H9 (cell line): ENCODE measurements around the gene PIK3CD. TPM values are rescaled to one million over a fixed set of nuclear protein-coding genes. Genes with fewer than 3 reads are reported as not detected.

Experiments used
- DNase-seq: peaks from one replicate; pipeline ENCODE4 v3.0.0-alpha.2; 2017
- H2AFZ ChIP-seq: one replicate; pipeline ENCODE4 v1.6.1; 2013; ENCODE audit warnings: mild to moderate bottlenecking, low read length, control low read depth, moderate library complexity
- H2AK5ac ChIP-seq: 2 replicates; pipeline ENCODE4 v1.6.1; 2013; ENCODE audit warnings: low read length, control low read depth, mixed read lengths; ENCODE audit not compliant: insufficient read length
- H2BK120ac ChIP-seq: one replicate; pipeline ENCODE4 v1.6.1; 2013; ENCODE audit warnings: low read depth, mild to moderate bottlenecking, low read length, control low read depth, inconsistent platforms; ENCODE audit not compliant: poor library complexity, severe bottlenecking
- H2BK12ac ChIP-seq: 2 replicates; pipeline ENCODE4 v1.6.1; 2013; ENCODE audit warnings: low read length, control low read depth, mixed read lengths, low read depth; ENCODE audit not compliant: insufficient read length
- H2BK15ac ChIP-seq: 2 replicates; pipeline ENCODE4 v1.6.1; 2013; ENCODE audit warnings: low read depth, low read length, control low read depth
- H2BK20ac ChIP-seq: one replicate; pipeline ENCODE4 v1.6.1; 2013; ENCODE audit warnings: low read depth, mild to moderate bottlenecking, low read length, control low read depth, inconsistent platforms; ENCODE audit not compliant: poor library complexity, severe bottlenecking
- H2BK5ac ChIP-seq: 2 replicates; pipeline ENCODE4 v1.6.1; 2013; ENCODE audit warnings: low read length, control low read depth, mixed read lengths; ENCODE audit not compliant: insufficient read length
- H3K14ac ChIP-seq: 2 replicates; pipeline ENCODE4 v1.6.1; 2013; ENCODE audit warnings: low read length, control low read depth; ENCODE audit not compliant: insufficient read depth
- H3K18ac ChIP-seq: 2 replicates; pipeline ENCODE4 v1.6.1; 2013; ENCODE audit warnings: low read depth, mild to moderate bottlenecking, mixed read lengths, low read length, control low read depth; ENCODE audit not compliant: insufficient read length
- H3K23ac ChIP-seq: 2 replicates; pipeline ENCODE4 v1.6.1; 2013; ENCODE audit warnings: low read length, control low read depth, mixed read lengths, low read depth; ENCODE audit not compliant: insufficient read length
- H3K23me2 ChIP-seq: 2 replicates; pipeline ENCODE4 v1.6.1; 2013; ENCODE audit warnings: low read depth, mild to moderate bottlenecking, mixed read lengths, low read length, control low read depth; ENCODE audit not compliant: insufficient read length, poor library complexity, severe bottlenecking
- H3K27ac ChIP-seq: 2 replicates; pipeline ENCODE4 v1.5.1; 2013; ENCODE audit warnings: low read length, control low read depth, mixed read lengths, low read depth; ENCODE audit not compliant: insufficient read length
- H3K27me3 ChIP-seq: 2 replicates; pipeline ENCODE4 v1.6.1; 2013; ENCODE audit warnings: low read length, control low read depth, inconsistent platforms; ENCODE audit not compliant: insufficient read depth
- H3K4ac ChIP-seq: 2 replicates; pipeline ENCODE4 v1.6.1; 2013; ENCODE audit warnings: low read depth, mild to moderate bottlenecking, control low read depth, inconsistent platforms, low read length, moderate library complexity
- H3K4me1 ChIP-seq: 2 replicates; pipeline ENCODE4 v1.6.1; 2013; ENCODE audit warnings: low read length, control low read depth, inconsistent platforms; ENCODE audit not compliant: insufficient read depth
- H3K4me2 ChIP-seq: 2 replicates; pipeline ENCODE4 v1.6.1; 2013; ENCODE audit warnings: low read length, control low read depth, mixed read lengths; ENCODE audit not compliant: insufficient read length, insufficient read depth
- H3K56ac ChIP-seq: 2 replicates; pipeline ENCODE4 v1.6.1; 2013; ENCODE audit warnings: low read depth, mild to moderate bottlenecking, mixed read lengths, low read length, control low read depth; ENCODE audit not compliant: insufficient read length
- H3K79me1 ChIP-seq: 2 replicates; pipeline ENCODE4 v1.6.1; 2013; ENCODE audit warnings: low read depth, mild to moderate bottlenecking, moderate library complexity, low read length, control low read depth, inconsistent platforms; ENCODE audit not compliant: insufficient read depth, poor library complexity, severe bottlenecking
- H3K79me2 ChIP-seq: 2 replicates; pipeline ENCODE4 v1.6.1; 2013; ENCODE audit warnings: low read length, control low read depth, inconsistent platforms; ENCODE audit not compliant: insufficient read depth
- H3K9ac ChIP-seq: 2 replicates; pipeline ENCODE4 v1.6.1; 2013; ENCODE audit warnings: low read length, control low read depth, mixed read lengths; ENCODE audit not compliant: insufficient read length; ENCODE audit errors: extremely low read depth
- H3K9me3 ChIP-seq: one replicate; pipeline ENCODE4 v1.6.1; 2013; ENCODE audit warnings: low read depth, low read length, inconsistent platforms; ENCODE audit not compliant: control insufficient read depth
- H3T11ph ChIP-seq: one replicate; pipeline ENCODE4 v1.6.1; 2013; ENCODE audit warnings: mild to moderate bottlenecking, low read length, control low read depth, inconsistent platforms
- H4K20me1 ChIP-seq: one replicate; pipeline ENCODE4 v1.6.1; 2013; ENCODE audit not compliant: control insufficient read depth, insufficient read length, insufficient read depth
- H4K5ac ChIP-seq: 2 replicates; pipeline ENCODE4 v1.6.1; 2013; ENCODE audit warnings: low read depth, mild to moderate bottlenecking, mixed read lengths, low read length, control low read depth; ENCODE audit not compliant: insufficient read length
- H4K8ac ChIP-seq: replicated peaks from 2 replicates; pipeline ENCODE4 v1.6.1; 2013; ENCODE audit warnings: low read length, control low read depth, mixed read lengths, low read depth; ENCODE audit not compliant: insufficient read length
- H4K91ac ChIP-seq: 2 replicates; pipeline ENCODE4 v1.6.1; 2013; ENCODE audit warnings: low read depth, mild to moderate bottlenecking, moderate library complexity, mixed read lengths, low read length, control low read depth; ENCODE audit not compliant: insufficient read length
- H3K27ac Mint-ChIP-seq, 3 experiments: 2 replicates in 2 of 3; 3 replicates in 1 of 3; pipeline ENCODE4 v1.8.0; 2020 to 2021; ENCODE audit warnings: mixed read lengths in 3 of 3, mild to moderate bottlenecking in 1 of 3, moderate library complexity in 1 of 3
- H3K27me3 Mint-ChIP-seq: 2 replicates; pipeline ENCODE4 v1.8.0; 2021; ENCODE audit warnings: low read depth, mild to moderate bottlenecking, moderate library complexity, mixed read lengths
- H3K36me3 Mint-ChIP-seq, 3 experiments: 2 replicates in 2 of 3; 3 replicates in 1 of 3; pipeline ENCODE4 v1.8.0; 2020 to 2021; ENCODE audit warnings: low read depth in 3 of 3, mixed read lengths in 3 of 3; ENCODE audit not compliant: insufficient read depth in 1 of 3
- H3K4me1 Mint-ChIP-seq, 2 experiments: 2 replicates each; pipeline ENCODE4 v1.8.0; 2020; ENCODE audit warnings: mixed read lengths in 2 of 2
- H3K4me3 Mint-ChIP-seq, 2 experiments: 2 replicates in 1 of 2; 3 replicates in 1 of 2; pipeline ENCODE4 v1.8.0; 2020 to 2021; ENCODE audit warnings: mild to moderate bottlenecking in 2 of 2, mixed read lengths in 2 of 2, moderate library complexity in 1 of 2
- H3K9me3 Mint-ChIP-seq, 2 experiments: 2 replicates in 1 of 2; 3 replicates in 1 of 2; pipeline ENCODE4 v1.8.0; 2020; ENCODE audit warnings: mild to moderate bottlenecking in 2 of 2, mixed read lengths in 2 of 2, moderate library complexity in 1 of 2
- CTCF ChIP-seq: fragments of 200-600 bp; sonication (generic); conservative IDR thresholded peaks from 3 replicates; pipeline ENCODE4 v1.8.0; 2021; ENCODE audit warnings: antibody characterized with exemption, mild to moderate bottlenecking
- WGBS: extraction: QIAGEN DNeasy Blood & Tissue Kit; methylation state at CpG from one replicate; pipeline ENCODE4 v1.1.7; 2013; ENCODE audit warnings: missing lambda C conversion rate, low lambda C conversion rate, mixed read lengths; ENCODE audit not compliant: insufficient read length; ENCODE audit errors: extremely low coverage; 5-methylcytosine and 5-hydroxymethylcytosine counted together
- total RNA-seq: library from RNA; stranded (reverse); gene quantifications from 2 replicates; pipeline ENCODE4 v1.2.1, GENCODE V29; 2021

The PIK3CD gene
- total RNA-seq, 1 experiment from 2014 or later, result 10.0 TPM

DNA sequence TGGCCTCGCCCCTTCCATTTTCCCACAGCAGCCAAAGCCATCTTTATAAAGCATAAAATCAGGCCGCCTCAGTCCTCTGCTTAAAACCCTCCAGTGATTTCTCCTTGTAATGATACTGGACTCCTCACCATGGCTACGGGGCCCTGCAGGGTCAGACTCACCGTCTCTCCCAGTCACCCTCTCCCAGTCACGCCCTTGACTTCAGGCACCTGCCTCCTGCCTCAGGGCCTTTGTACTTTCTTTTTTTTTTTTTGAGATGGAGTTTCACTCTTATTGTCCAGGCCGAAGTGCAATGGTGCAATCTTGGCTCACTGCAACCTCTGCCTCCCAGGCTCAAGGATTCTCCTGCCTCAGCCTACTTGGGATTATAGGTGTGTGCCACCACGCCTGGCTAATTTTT is 47.8 kb downstream of the PIK3CD start:
- no peak overlapping the region for H3K9ac ChIP-seq

More for the DNA sequence above, 47.8 kb downstream of the PIK3CD start:
- H2BK15ac ChIP-seq, result no peak overlapping the region
- H3K4ac ChIP-seq, result no peak overlapping the region
- H3K23ac ChIP-seq, result no peak overlapping the region
- Mint-ChIP-seq H3K36me3 (peaks cover 0 to 9% (median 0%) of the 10 kb centered on the region in 3 experiments; a peak in 2 of 7 replicates), H3K27me3 (no peaks in the 10 kb centered on the region), H3K9me3 (peaks cover 0 to 8% of the 10 kb centered on the region in 2 experiments; a peak in 1 of 5 replicates), H3K4me3 (no peak overlapping the region), H3K27ac (no peak overlapping the region), H3K4me1 (peaks cover 9 to 11% of the 10 kb centered on the region in 2 experiments)
- no peak overlapping the region for H2AK5ac ChIP-seq
- no peak overlapping the region for H4K91ac ChIP-seq
- no CpG with 5 or more reads among the region's 7 CpGs for WGBS
- H2BK12ac ChIP-seq, result no peak overlapping the region
- H3K79me1 ChIP-seq, result no peaks in the 10 kb centered on the region
- H3K14ac ChIP-seq, result no peak overlapping the region
- no peak overlapping the region for H3K4me2 ChIP-seq
- H3K18ac ChIP-seq, result no peak overlapping the region
- H3K9me3 ChIP-seq, result no peaks in the 10 kb centered on the region
- no peak overlapping the region for H3K27ac ChIP-seq
- no peak for TF ChIP-seq CTCF
- H2BK20ac ChIP-seq, result no peak overlapping the region
- H4K8ac ChIP-seq, result no peak overlapping the region
- H3K4me1 ChIP-seq, result no peaks in the 10 kb centered on the region
- no peak overlapping the region for H2AFZ ChIP-seq
- H3T11ph ChIP-seq, result no peak overlapping the region
- H2BK5ac ChIP-seq, result no peak overlapping the region
- H3K23me2 ChIP-seq, result no peaks in the 10 kb centered on the region
- DNase-seq, result no peak
- no peak overlapping the region for H4K5ac ChIP-seq
- H4K20me1 ChIP-seq, result no peaks in the 10 kb centered on the region
- H3K79me2 ChIP-seq, result no peaks in the 10 kb centered on the region
- no peaks in the 10 kb centered on the region for H3K27me3 ChIP-seq
- no peak overlapping the region for H3K56ac ChIP-seq
- H2BK120ac ChIP-seq, result no peak overlapping the region
